Esophagus muscularis mucosa (tissue), 4 donors: ENCODE results near the gene ODR4.

ENCODE experiments used
- EP300 ChIP-seq: sonication (generic); formaldehyde crosslinking; IDR thresholded peaks from one replicate; pipeline ENCODE4 v1.6.1; 2017; ENCODE audit warnings: antibody characterized with exemption
- POLR2A ChIP-seq: fragments of 450-650 bp; IDR thresholded peaks from one replicate; pipeline ENCODE4 v1.6.1; 2017; ENCODE audit warnings: antibody characterized with exemption, moderate library complexity, mild to moderate bottlenecking, low read depth
- TF ChIP-seq, protein P1 (sequence below), 3 experiments: fragments of 200-600 bp in 2 of 3; fragments of 450-650 bp in 1 of 3; sonication (generic) in 2 of 3; IDR thresholded peaks; one replicate each; pipeline ENCODE4 v1.5.1; 2017 to 2019; ENCODE audit warnings: antibody characterized with exemption in 3 of 3, mild to moderate bottlenecking in 2 of 3, moderate library complexity in 1 of 3

DNA sequence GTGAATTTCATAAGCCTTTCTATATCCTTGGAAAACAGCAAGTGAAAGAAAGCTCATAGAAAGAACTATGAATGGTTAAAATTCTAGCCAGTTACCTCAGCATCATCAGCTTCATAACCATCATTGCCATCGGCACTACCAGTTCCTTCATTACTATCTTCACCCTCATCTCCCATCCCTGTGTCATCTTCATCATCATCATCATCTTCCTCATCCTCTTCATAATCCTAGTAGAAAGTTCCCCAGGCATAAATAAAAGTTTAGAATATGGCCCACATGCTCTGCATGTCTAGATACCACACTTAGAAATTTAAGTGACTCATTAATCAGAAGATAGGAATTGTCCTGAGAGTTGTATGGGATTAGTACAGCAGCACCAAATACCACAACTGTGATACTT lies 49.6 kb upstream of the ODR4 start:
- TF ChIP-seq, protein P1, sequence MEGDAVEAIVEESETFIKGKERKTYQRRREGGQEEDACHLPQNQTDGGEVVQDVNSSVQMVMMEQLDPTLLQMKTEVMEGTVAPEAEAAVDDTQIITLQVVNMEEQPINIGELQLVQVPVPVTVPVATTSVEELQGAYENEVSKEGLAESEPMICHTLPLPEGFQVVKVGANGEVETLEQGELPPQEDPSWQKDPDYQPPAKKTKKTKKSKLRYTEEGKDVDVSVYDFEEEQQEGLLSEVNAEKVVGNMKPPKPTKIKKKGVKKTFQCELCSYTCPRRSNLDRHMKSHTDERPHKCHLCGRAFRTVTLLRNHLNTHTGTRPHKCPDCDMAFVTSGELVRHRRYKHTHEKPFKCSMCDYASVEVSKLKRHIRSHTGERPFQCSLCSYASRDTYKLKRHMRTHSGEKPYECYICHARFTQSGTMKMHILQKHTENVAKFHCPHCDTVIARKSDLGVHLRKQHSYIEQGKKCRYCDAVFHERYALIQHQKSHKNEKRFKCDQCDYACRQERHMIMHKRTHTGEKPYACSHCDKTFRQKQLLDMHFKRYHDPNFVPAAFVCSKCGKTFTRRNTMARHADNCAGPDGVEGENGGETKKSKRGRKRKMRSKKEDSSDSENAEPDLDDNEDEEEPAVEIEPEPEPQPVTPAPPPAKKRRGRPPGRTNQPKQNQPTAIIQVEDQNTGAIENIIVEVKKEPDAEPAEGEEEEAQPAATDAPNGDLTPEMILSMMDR (IDR thresholded peaks at IDR 0.05) = no peak
- TF ChIP-seq POLR2A (no peak), EP300 (no peak)
